H1 (cell line): ENCODE results near the gene PPFIA2. TPM values are rescaled to one million over a fixed set of nuclear protein-coding genes. Genes with fewer than 3 reads are reported as not detected.

ENCODE experiments used
- CHD1 ChIP-seq: IDR thresholded peaks from 2 replicates; pipeline ENCODE4 v1.6.1; 2012; ENCODE audit warnings: low read depth, low read length, improper control_type of control experiment
- CHD7 ChIP-seq: fragments of 300-600 bp; sonication (generic); IDR thresholded peaks from 2 replicates; pipeline ENCODE4 v1.7.1; 2012; ENCODE audit warnings: low read length, moderate library complexity, mild to moderate bottlenecking, inconsistent platforms; ENCODE audit not compliant: insufficient replicate concordance
- CTCF ChIP-seq, 3 experiments: IDR thresholded peaks; 1 replicate in 2 of 3; 2 replicates in 1 of 3; pipeline versions ENCODE4 v1.5.1 to v1.6.1; 2011; ENCODE audit warnings: low read length in 3 of 3, mild to moderate bottlenecking in 3 of 3, inconsistent platforms in 2 of 3, low read depth in 1 of 3, moderate library complexity in 1 of 3; ENCODE audit not compliant: insufficient read depth in 1 of 3; ENCODE audit errors: control extremely low read depth in 1 of 3
- GABPA ChIP-seq: IDR thresholded peaks from 2 replicates; pipeline ENCODE4 v1.6.1; 2011; ENCODE audit warnings: mild to moderate bottlenecking, low read length, moderate library complexity, borderline replicate concordance; ENCODE audit not compliant: insufficient read depth
- GTF2F1 ChIP-seq: IDR thresholded peaks from 2 replicates; pipeline ENCODE4 v1.6.1; 2012; ENCODE audit warnings: low read depth, low read length, improper control_type of control experiment, borderline replicate concordance
- PHF8 ChIP-seq: fragments of 200-600 bp; sonication (generic); conservative IDR thresholded peaks from 2 replicates; pipeline ENCODE4 v1.7.1; 2012; ENCODE audit warnings: low read depth, mild to moderate bottlenecking, inconsistent platforms, low read length, moderate library complexity
- SIN3A ChIP-seq, 2 experiments: IDR thresholded peaks in 1 of 2; conservative IDR thresholded peaks in 1 of 2; 2 replicates each; pipeline ENCODE4 v1.6.1; 2011 to 2012; ENCODE audit warnings: low read length in 2 of 2, improper control_type of control experiment in 1 of 2, low read depth in 1 of 2, mild to moderate bottlenecking in 1 of 2
- SIX5 ChIP-seq: IDR thresholded peaks from 2 replicates; pipeline ENCODE4 v1.6.1; 2011; ENCODE audit warnings: mild to moderate bottlenecking, low read depth, low read length
- polyA plus RNA-seq, 7 experiments: library from polyadenylated mRNA; depleted of rRNA in 3 of 7; stranded (reverse) in 5 of 7; unstranded in 2 of 7; fragments of >200 nt in 5 of 7; fragments of 200-250 nt in 2 of 7; gene quantifications; 1 replicate in 5 of 7; 2 replicates in 1 of 7; 4 replicates in 1 of 7; pipeline versions ENCODE4 v1.2.1 to v1.2.3, GENCODE V29; 2011 to 2013; ENCODE audit warnings: missing spikeins in 2 of 7, mixed read lengths in 2 of 7
- total RNA-seq: library from RNA; stranded (reverse); fragmentation: NEBNext Ultra II Directional; extraction: Animal tissue kit (Norgen Biotek cat#: 25700); gene quantifications from 2 replicates; pipeline ENCODE4 v1.2.1, GENCODE V29; 2021

Gene PPFIA2
- total and polyA plus RNA-seq, 2 of the 8 experiments (the other 6 are each of a cell fraction or from before 2014, with no cell fraction given) = 1.2 to 1.8 TPM

- TF ChIP-seq CHD7 (no peak), GTF2F1 (no peak), CHD1 (no peak), GABPA (no peak), PHF8 (no peak), CTCF (IDR thresholded peaks at IDR 0.05; ENCODE audit: control extremely low read depth in 1 of 3, insufficient read depth in 1 of 3, low read depth in 1 of 3, low read length in 3 of 3) (no peak), SIX5 (no peak), SIN3A (conservative IDR thresholded peaks at IDR 0.05 in 1 of 2, IDR thresholded peaks at IDR 0.05 in 1 of 2; ENCODE audit: low read depth in 1 of 2, low read length in 2 of 2) (no peak)
Measured at GRCh38 chr12:81417056-81417455, 342.1 kb downstream of the PPFIA2 start (continued).
